ENCODE results near the gene KRT28.
"Not testable (repeated sequence)": the region's sequence is repeated elsewhere in the genome, so short reads cannot be mapped to it uniquely, and the experiment has no call there.

The KRT28 gene

DNA sequence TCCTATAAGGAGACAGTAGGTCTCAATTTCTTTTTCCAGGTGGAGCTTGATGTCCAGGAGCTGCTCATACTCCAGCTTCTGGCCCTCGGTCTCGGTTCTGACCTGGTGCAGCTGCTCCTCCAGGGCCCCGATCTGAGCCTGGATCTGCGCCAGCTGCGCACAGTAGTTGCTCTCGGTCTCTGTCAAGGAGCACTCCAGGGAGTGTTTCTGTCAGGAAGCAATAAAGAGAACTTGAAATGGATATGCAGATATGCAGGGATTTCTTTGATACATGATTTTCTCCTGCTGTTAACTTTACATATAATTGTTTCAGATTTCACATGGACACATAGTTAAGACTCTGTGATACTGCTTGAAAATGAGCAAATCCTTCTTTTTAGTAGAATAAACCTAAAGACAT, 49.4 kb downstream of the KRT28 start:
- H3K4me3 ChIP-seq (ENCODE audit: insufficient read depth, low read length, poor library complexity, severe bottlenecking), result no peak overlapping the region
- no peaks in the 10 kb centered on the region for H3K79me2 ChIP-seq (ENCODE audit: insufficient read depth, low read length)
- TF ChIP-seq, protein P1, sequence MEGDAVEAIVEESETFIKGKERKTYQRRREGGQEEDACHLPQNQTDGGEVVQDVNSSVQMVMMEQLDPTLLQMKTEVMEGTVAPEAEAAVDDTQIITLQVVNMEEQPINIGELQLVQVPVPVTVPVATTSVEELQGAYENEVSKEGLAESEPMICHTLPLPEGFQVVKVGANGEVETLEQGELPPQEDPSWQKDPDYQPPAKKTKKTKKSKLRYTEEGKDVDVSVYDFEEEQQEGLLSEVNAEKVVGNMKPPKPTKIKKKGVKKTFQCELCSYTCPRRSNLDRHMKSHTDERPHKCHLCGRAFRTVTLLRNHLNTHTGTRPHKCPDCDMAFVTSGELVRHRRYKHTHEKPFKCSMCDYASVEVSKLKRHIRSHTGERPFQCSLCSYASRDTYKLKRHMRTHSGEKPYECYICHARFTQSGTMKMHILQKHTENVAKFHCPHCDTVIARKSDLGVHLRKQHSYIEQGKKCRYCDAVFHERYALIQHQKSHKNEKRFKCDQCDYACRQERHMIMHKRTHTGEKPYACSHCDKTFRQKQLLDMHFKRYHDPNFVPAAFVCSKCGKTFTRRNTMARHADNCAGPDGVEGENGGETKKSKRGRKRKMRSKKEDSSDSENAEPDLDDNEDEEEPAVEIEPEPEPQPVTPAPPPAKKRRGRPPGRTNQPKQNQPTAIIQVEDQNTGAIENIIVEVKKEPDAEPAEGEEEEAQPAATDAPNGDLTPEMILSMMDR (IDR thresholded peaks at IDR 0.05; ENCODE audit: insufficient read depth, low read length, poor library complexity, severe bottlenecking), result no peak
- no peak for TF ChIP-seq EZH2phosphoT487 (conservative IDR thresholded peaks at IDR 0.05; ENCODE audit: low read length)
- H3K4me2 ChIP-seq (ENCODE audit: low read depth, low read length, poor library complexity, severe bottlenecking), result no peak overlapping the region
- H3K9ac ChIP-seq (ENCODE audit: low read length), result no peak overlapping the region
- no peaks in the 10 kb centered on the region for H3K9me2 ChIP-seq (replicated peaks; ENCODE audit: insufficient read depth, low read length)
- H2AFZ ChIP-seq (ENCODE audit: low read depth, low read length, severe bottlenecking), result no peak overlapping the region
- H3F3A ChIP-seq (ENCODE audit: insufficient read depth), result no peaks in the 10 kb centered on the region
- H3K27ac ChIP-seq (ENCODE audit: low read depth, low read length), result no peak overlapping the region
- H3K27me3 ChIP-seq (ENCODE audit: low read length), result peaks cover 3% of the 10 kb centered on the region; the same call in 1 of the 2 replicates
- H3K36me3 ChIP-seq (ENCODE audit: low read length), result no peaks in the 10 kb centered on the region; the same call in 1 of the 2 replicates
- H4K20me1 ChIP-seq (ENCODE audit: low read depth, low read length), result no peaks in the 10 kb centered on the region
- H3K9me3 ChIP-seq (ENCODE audit: insufficient read depth, low read length), result no peaks in the 10 kb centered on the region

DNA sequence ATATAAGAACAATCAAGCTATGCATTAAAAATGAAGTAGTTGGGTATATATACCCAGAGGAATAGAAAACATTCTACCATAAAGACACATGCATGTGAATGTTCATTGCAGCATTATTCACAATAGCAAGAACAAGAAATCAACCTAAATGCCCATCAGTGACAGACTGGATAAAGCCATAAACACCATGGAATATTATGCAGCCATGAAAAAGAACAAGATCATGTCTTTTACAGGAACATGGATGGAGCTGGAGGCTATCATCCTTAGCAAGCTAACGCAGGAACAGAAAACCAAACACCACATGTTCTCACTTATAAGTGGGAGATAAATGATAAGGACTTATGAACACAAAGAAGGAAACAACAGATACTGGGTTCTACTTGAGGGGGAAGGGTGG, 51.1 kb downstream of the KRT28 start:
- not testable (repeated sequence) for H3K4me2 ChIP-seq (ENCODE audit: low read depth, low read length, poor library complexity, severe bottlenecking); H3K9ac ChIP-seq (ENCODE audit: low read length); H4K20me1 ChIP-seq (ENCODE audit: low read depth, low read length); H3K36me3 ChIP-seq (ENCODE audit: low read length); H3K79me2 ChIP-seq (ENCODE audit: insufficient read depth, low read length); H3K9me3 ChIP-seq (ENCODE audit: insufficient read depth, low read length); H2AFZ ChIP-seq (ENCODE audit: low read depth, low read length, severe bottlenecking); H3K4me3 ChIP-seq (ENCODE audit: insufficient read depth, low read length, poor library complexity, severe bottlenecking); H3F3A ChIP-seq (ENCODE audit: insufficient read depth); H3K27me3 ChIP-seq (ENCODE audit: low read length); H3K9me2 ChIP-seq (replicated peaks; ENCODE audit: insufficient read depth, low read length); H3K27ac ChIP-seq (ENCODE audit: low read depth, low read length)

Measured in SU-DHL-6 (cell line).